Heart left ventricle (tissue), 13 donors: ENCODE measurements around the gene PAX4.

Source experiments
- CTCF ChIP-seq, 12 donors: fragments of 200-600 bp; sonication (generic) in 4 of 12; IDR thresholded peaks; one replicate each; pipeline versions ENCODE4 v1.5.0 to v1.8.0; 2018 to 2022; ENCODE audit warnings: antibody characterized with exemption in 12 of 12, mild to moderate bottlenecking in 5 of 12
- POLR2A ChIP-seq, 2 donors: fragments of 450-650 bp; IDR thresholded peaks; one replicate each; pipeline ENCODE4 v1.6.1; 2017; ENCODE audit warnings: antibody characterized with exemption in 2 of 2, mild to moderate bottlenecking in 2 of 2, moderate library complexity in 2 of 2
- donor health status: ischemic (EF 13 %, LVEDD 7.1; RV severe dilation, severe dysfunction).
- donor health status: DM: no; HTN: yes; CAD: no.
- donor health status: DM: no; HTN: no; CAD: no.
- donor health status: ischemic (EF 25% LVEDD 6.9; RV normal size, moderate dysfunction).
- donor health status: ischemic (EF 25% LVEDD 5.7; RV mildly dilated, moderate dysfunction).
- donor health status: ischemic (EF 35%, LVEDD 5.7; RV mildly dilated, moderate dysfunction).
- donor health status: nonischemic (EF 11% LVEDD 7.7; RV severe dilation, severe dysfunction).
- donor health status: DM: yes; HTN: yes; CAD: no.
- donor health status: PGD.
- donor health status: ischemic (EF 29% LVEDD 5.4; RV normal size, mild dysfunction).
- donor health status: nonischemic (EF 23%, LVEDD 6.1; RV moderate dilation, normal function).

- no peak for TF ChIP-seq POLR2A (IDR thresholded peaks at IDR 0.05)
- TF ChIP-seq CTCF (IDR thresholded peaks at IDR 0.05), result no peak
Measured at GRCh38 chr7:127584648-127585043, 33.3 kb downstream of the PAX4 start.
